Skeletal muscle tissue (tissue), 4 donors: ENCODE measurements around the gene DPP3. TPM values are rescaled to one million over a fixed set of nuclear protein-coding genes. Genes with fewer than 3 reads are reported as not detected.

Source experiments
- H3K27ac ChIP-seq: one replicate; pipeline ENCODE4 v1.7.0; 2013; ENCODE audit warnings: mild to moderate bottlenecking, low read depth, low read length, inconsistent platforms
- H3K27me3 ChIP-seq, 3 donors: one replicate each; pipeline ENCODE4 v1.7.0; 2013; ENCODE audit warnings: low read length in 3 of 3; ENCODE audit not compliant: control insufficient read depth in 3 of 3, insufficient read depth in 3 of 3
- H3K36me3 ChIP-seq, 3 donors: one replicate each; pipeline ENCODE4 v1.7.0; 2013; ENCODE audit warnings: low read length in 3 of 3; ENCODE audit not compliant: control insufficient read depth in 3 of 3, insufficient read depth in 3 of 3
- H3K4me1 ChIP-seq, 3 donors: one replicate each; pipeline ENCODE4 v1.7.0; 2013; ENCODE audit warnings: low read length in 3 of 3, mild to moderate bottlenecking in 3 of 3; ENCODE audit not compliant: control insufficient read depth in 3 of 3, insufficient read depth in 3 of 3
- H3K4me3 ChIP-seq, 3 donors: one replicate each; pipeline ENCODE4 v1.7.0; 2013; ENCODE audit warnings: low read length in 3 of 3
- H3K9ac ChIP-seq, 3 donors: one replicate each; pipeline ENCODE4 v1.7.0; 2013; ENCODE audit warnings: low read length in 3 of 3, mild to moderate bottlenecking in 3 of 3, moderate library complexity in 2 of 3, low read depth in 1 of 3
- H3K9me3 ChIP-seq, 3 donors: one replicate each; pipeline ENCODE4 v1.7.0; 2013; ENCODE audit warnings: low read length in 3 of 3; ENCODE audit not compliant: control insufficient read depth in 3 of 3
- total RNA-seq: library from RNA; depleted of rRNA; stranded (reverse); fragments of >200 nt; gene quantifications from one replicate; pipeline ENCODE4 v1.2.3, GENCODE V29; 2014
- donor health status: Osteomylitis.

The DPP3 gene
- total RNA-seq, 1 donor from 2014 or later = 26.1 TPM

GRCh38 chr11:66470015-66470414, 10.2 kb upstream of the DPP3 start:
- Histone ChIP-seq H3K9ac (no peak overlapping the region), H3K9me3 (no peaks in the 10 kb centered on the region), H3K36me3 (peaks cover 29 to 36% (median 33%) of the 10 kb centered on the region in 3 donors), H3K27me3 (no peaks in the 10 kb centered on the region), H3K27ac (no peak overlapping the region), H3K4me1 (peaks cover 13 to 19% (median 14%) of the 10 kb centered on the region in 3 donors), H3K4me3 (no peak overlapping the region)

- no peak overlapping the region for H3K4me3 ChIP-seq
- H3K4me1 ChIP-seq = peaks cover 8 to 14% (median 10%) of the 10 kb centered on the region in 3 donors
- no peaks in the 10 kb centered on the region for H3K9me3 ChIP-seq
- no peaks in the 10 kb centered on the region for H3K27me3 ChIP-seq
- peaks cover 35 to 41% (median 37%) of the 10 kb centered on the region in 3 donors for H3K36me3 ChIP-seq
- H3K27ac ChIP-seq = no peak overlapping the region
- no peak overlapping the region for H3K9ac ChIP-seq
Observed at GRCh38 chr11:66471142-66471541, 9.1 kb upstream of the DPP3 start.

GRCh38 chr11:66472054-66472453, 8.2 kb upstream of the DPP3 start:
- no peak overlapping the region for H3K4me3 ChIP-seq
- no peaks in the 10 kb centered on the region for H3K27me3 ChIP-seq
- H3K27ac ChIP-seq = no peak overlapping the region
- H3K36me3 ChIP-seq = peaks cover 36 to 41% (median 37%) of the 10 kb centered on the region in 3 donors
- H3K9me3 ChIP-seq = no peaks in the 10 kb centered on the region
- H3K4me1 ChIP-seq = peaks cover 8 to 16% (median 10%) of the 10 kb centered on the region in 3 donors
- no peak overlapping the region for H3K9ac ChIP-seq

- H3K27ac ChIP-seq = no peak overlapping the region
- peaks cover 37 to 41% (median 38%) of the 10 kb centered on the region in 3 donors for H3K36me3 ChIP-seq
Observed at GRCh38 chr11:66473167-66473566, 7.1 kb upstream of the DPP3 start.

GRCh38 chr11:66473608-66474515, 6.4 kb upstream of the DPP3 start:
- no peaks in the 10 kb centered on the region for H3K27me3 ChIP-seq
- H3K36me3 ChIP-seq = peaks cover 37 to 41% (median 39%) of the 10 kb centered on the region in 3 donors
- peaks cover 6 to 17% (median 7%) of the 10 kb centered on the region in 3 donors for H3K4me1 ChIP-seq
- H3K4me3 ChIP-seq = no peak overlapping the region
- H3K9me3 ChIP-seq = no peaks in the 10 kb centered on the region
- H3K27ac ChIP-seq = no peak overlapping the region
- no peak overlapping the region for H3K9ac ChIP-seq

More at GRCh38 chr11:66473167-66473566, 7.1 kb upstream of the DPP3 start:
- H3K4me1 ChIP-seq = peaks cover 4 to 16% (median 7%) of the 10 kb centered on the region in 3 donors
- H3K4me3 ChIP-seq = no peak overlapping the region
- H3K27me3 ChIP-seq = no peaks in the 10 kb centered on the region
- H3K9me3 ChIP-seq = no peaks in the 10 kb centered on the region
- H3K9ac ChIP-seq = no peak overlapping the region

GRCh38 chr11:66475349-66476172, 4.7 kb upstream of the DPP3 start:
- Histone ChIP-seq H3K4me3 (no peak overlapping the region), H3K27ac (no peak overlapping the region), H3K27me3 (no peaks in the 10 kb centered on the region), H3K4me1 (peaks cover 16 to 31% (median 18%) of the 10 kb centered on the region in 3 donors), H3K9me3 (no peaks in the 10 kb centered on the region), H3K36me3 (peaks cover 34 to 38% (median 35%) of the 10 kb centered on the region in 3 donors), H3K9ac (no peak overlapping the region)

- Histone ChIP-seq H3K4me3 (no peak overlapping the region), H3K27ac (no peak overlapping the region), H3K9ac (no peak overlapping the region), H3K4me1 (peaks cover 19 to 35% (median 24%) of the 10 kb centered on the region in 3 donors), H3K9me3 (no peaks in the 10 kb centered on the region), H3K27me3 (no peaks in the 10 kb centered on the region), H3K36me3 (peaks cover 31 to 33% (median 32%) of the 10 kb centered on the region in 3 donors)
Observed at GRCh38 chr11:66476173-66476840, 3.9 kb upstream of the DPP3 start.

- Histone ChIP-seq H3K4me3 (no peak overlapping the region), H3K9ac (no peak overlapping the region), H3K36me3 (peaks cover 28 to 29% (median 29%) of the 10 kb centered on the region in 3 donors), H3K27me3 (no peaks in the 10 kb centered on the region), H3K27ac (no peak overlapping the region), H3K4me1 (peaks cover 19 to 35% (median 24%) of the 10 kb centered on the region in 3 donors), H3K9me3 (no peaks in the 10 kb centered on the region)
Observed at GRCh38 chr11:66476841-66477251, 3.4 kb upstream of the DPP3 start.
